Measurements from ENCODE around the gene WWC2.

- TF ChIP-seq, protein P1, sequence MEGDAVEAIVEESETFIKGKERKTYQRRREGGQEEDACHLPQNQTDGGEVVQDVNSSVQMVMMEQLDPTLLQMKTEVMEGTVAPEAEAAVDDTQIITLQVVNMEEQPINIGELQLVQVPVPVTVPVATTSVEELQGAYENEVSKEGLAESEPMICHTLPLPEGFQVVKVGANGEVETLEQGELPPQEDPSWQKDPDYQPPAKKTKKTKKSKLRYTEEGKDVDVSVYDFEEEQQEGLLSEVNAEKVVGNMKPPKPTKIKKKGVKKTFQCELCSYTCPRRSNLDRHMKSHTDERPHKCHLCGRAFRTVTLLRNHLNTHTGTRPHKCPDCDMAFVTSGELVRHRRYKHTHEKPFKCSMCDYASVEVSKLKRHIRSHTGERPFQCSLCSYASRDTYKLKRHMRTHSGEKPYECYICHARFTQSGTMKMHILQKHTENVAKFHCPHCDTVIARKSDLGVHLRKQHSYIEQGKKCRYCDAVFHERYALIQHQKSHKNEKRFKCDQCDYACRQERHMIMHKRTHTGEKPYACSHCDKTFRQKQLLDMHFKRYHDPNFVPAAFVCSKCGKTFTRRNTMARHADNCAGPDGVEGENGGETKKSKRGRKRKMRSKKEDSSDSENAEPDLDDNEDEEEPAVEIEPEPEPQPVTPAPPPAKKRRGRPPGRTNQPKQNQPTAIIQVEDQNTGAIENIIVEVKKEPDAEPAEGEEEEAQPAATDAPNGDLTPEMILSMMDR (IDR thresholded peaks at IDR 0.05), result peak in 2 of 6 experiments; percentile 18 to 50
- TF ChIP-seq POLR2A (IDR thresholded peaks at IDR 0.05), result no peak
These were observed 660 bp downstream of the WWC2 start for GRCh38 chr4:183099537-183100297.
